Muscle layer of duodenum (tissue), 2 donors: ENCODE data around the gene CASTOR2.
"Not testable (repeated sequence)": the region's sequence is repeated elsewhere in the genome, so short reads cannot be mapped to it uniquely, and the experiment has no call there.

Source experiments
- H3K27ac ChIP-seq: one replicate; pipeline ENCODE4 v1.7.0; 2013; ENCODE audit warnings: mild to moderate bottlenecking, low read length
- H3K27me3 ChIP-seq: one replicate; pipeline ENCODE4 v1.7.0; 2013; ENCODE audit warnings: low read depth, mild to moderate bottlenecking, control low read depth, low read length
- H3K36me3 ChIP-seq, 2 donors: one replicate each; pipeline ENCODE4 v1.7.0; 2013; ENCODE audit warnings: low read length in 2 of 2, control low read depth in 1 of 2, mild to moderate bottlenecking in 1 of 2; ENCODE audit not compliant: insufficient read depth in 2 of 2, control insufficient read depth in 1 of 2
- H3K4me1 ChIP-seq, 2 donors: one replicate each; pipeline ENCODE4 v1.7.0; 2013; ENCODE audit warnings: low read length in 2 of 2, mild to moderate bottlenecking in 2 of 2, control low read depth in 1 of 2, moderate library complexity in 1 of 2; ENCODE audit not compliant: insufficient read depth in 2 of 2, control insufficient read depth in 1 of 2
- H3K4me3 ChIP-seq, 2 donors: one replicate each; pipeline ENCODE4 v1.7.0; 2013; ENCODE audit warnings: low read length in 2 of 2, low read depth in 1 of 2, mild to moderate bottlenecking in 1 of 2
- H3K9me3 ChIP-seq, 2 donors: one replicate each; pipeline ENCODE4 v1.7.0; 2013; ENCODE audit warnings: low read length in 2 of 2, control low read depth in 1 of 2, mild to moderate bottlenecking in 1 of 2; ENCODE audit not compliant: control insufficient read depth in 1 of 2
- donor health status: healthy.

Gene CASTOR2

GRCh38 chr7:74997811-74998210 lies 33.3 kb downstream of the CASTOR2 start:
- not testable (repeated sequence) for H3K27ac ChIP-seq, H3K4me1 ChIP-seq

GRCh38 chr7:75001356-75001755 lies 36.9 kb downstream of the CASTOR2 start:
- H3K27ac ChIP-seq, H3K9me3 ChIP-seq, H3K36me3 ChIP-seq, H3K4me1 ChIP-seq, H3K27me3 ChIP-seq, H3K4me3 ChIP-seq: not testable (repeated sequence)

More at GRCh38 chr7:74997811-74998210, 33.3 kb downstream of the CASTOR2 start:
- H3K9me3 ChIP-seq, H3K27me3 ChIP-seq, H3K36me3 ChIP-seq, H3K4me3 ChIP-seq: not testable (repeated sequence)

GRCh38 chr7:75010036-75010435 lies 45.5 kb downstream of the CASTOR2 start:
- Histone ChIP-seq H3K4me3 (no peak overlapping the region), H3K36me3 (no peaks in the 10 kb centered on the region), H3K27ac (no peak overlapping the region), H3K27me3 (no peaks in the 10 kb centered on the region), H3K4me1 (no peaks in the 10 kb centered on the region), H3K9me3 (no peaks in the 10 kb centered on the region)

GRCh38 chr7:75017832-75018231 lies 53.3 kb downstream of the CASTOR2 start:
- H3K4me3 ChIP-seq: no peak overlapping the region
- H3K27ac ChIP-seq: no peak overlapping the region
- H3K4me1 ChIP-seq: no peaks in the 10 kb centered on the region
- H3K36me3 ChIP-seq: peaks cover 0 to 42% of the 10 kb centered on the region in 2 donors
- no peaks in the 10 kb centered on the region for H3K27me3 ChIP-seq
- H3K9me3 ChIP-seq: no peaks in the 10 kb centered on the region

GRCh38 chr7:75018570-75019364 lies 54.3 kb downstream of the CASTOR2 start:
- no peaks in the 10 kb centered on the region for H3K9me3 ChIP-seq
- no peaks in the 10 kb centered on the region for H3K4me1 ChIP-seq
- H3K36me3 ChIP-seq: peaks cover 0 to 46% of the 10 kb centered on the region in 2 donors
- no peaks in the 10 kb centered on the region for H3K27me3 ChIP-seq
- no peak overlapping the region for H3K4me3 ChIP-seq
- H3K27ac ChIP-seq: no peak overlapping the region

- Histone ChIP-seq H3K27ac (no peak overlapping the region), H3K4me3 (no peak overlapping the region), H3K9me3 (no peaks in the 10 kb centered on the region), H3K27me3 (no peaks in the 10 kb centered on the region), H3K4me1 (no peaks in the 10 kb centered on the region), H3K36me3 (peaks cover 0 to 56% of the 10 kb centered on the region in 2 donors)
Measured at GRCh38 chr7:75019800-75020199, 55.3 kb downstream of the CASTOR2 start.

GRCh38 chr7:75024922-75025321 lies 60.4 kb downstream of the CASTOR2 start:
- H3K27ac ChIP-seq: no peak overlapping the region
- H3K27me3 ChIP-seq: no peaks in the 10 kb centered on the region
- H3K9me3 ChIP-seq: no peaks in the 10 kb centered on the region
- no peaks in the 10 kb centered on the region for H3K4me1 ChIP-seq
- H3K36me3 ChIP-seq: peaks cover 0 to 36% of the 10 kb centered on the region in 2 donors
- no peak overlapping the region for H3K4me3 ChIP-seq

- peaks cover 0 to 27% of the 10 kb centered on the region in 2 donors for H3K36me3 ChIP-seq
- no peaks in the 10 kb centered on the region for H3K27me3 ChIP-seq
- no peak overlapping the region for H3K27ac ChIP-seq
- H3K4me3 ChIP-seq: no peak overlapping the region
- no peaks in the 10 kb centered on the region for H3K4me1 ChIP-seq
- H3K9me3 ChIP-seq: peaks cover 0 to 4% of the 10 kb centered on the region in 2 donors
Measured at GRCh38 chr7:75028299-75028698, 63.8 kb downstream of the CASTOR2 start.

- no peaks in the 10 kb centered on the region for H3K4me1 ChIP-seq
- H3K4me3 ChIP-seq: no peak overlapping the region
- H3K27me3 ChIP-seq: no peaks in the 10 kb centered on the region
- no peak overlapping the region for H3K27ac ChIP-seq
- peaks cover 0 to 4% of the 10 kb centered on the region in 2 donors for H3K9me3 ChIP-seq
- peaks cover 0 to 7% of the 10 kb centered on the region in 2 donors for H3K36me3 ChIP-seq
Measured at GRCh38 chr7:75033064-75033463, 68.6 kb downstream of the CASTOR2 start.

- Histone ChIP-seq H3K36me3 (peaks cover 0 to 7% of the 10 kb centered on the region in 2 donors), H3K4me3 (no peak overlapping the region), H3K27ac (no peak overlapping the region), H3K9me3 (peaks cover 0 to 4% of the 10 kb centered on the region in 2 donors), H3K27me3 (no peaks in the 10 kb centered on the region), H3K4me1 (no peaks in the 10 kb centered on the region)
Measured at GRCh38 chr7:75033826-75034225, 69.3 kb downstream of the CASTOR2 start.

GRCh38 chr7:75038508-75038907 lies 74.0 kb downstream of the CASTOR2 start:
- Histone ChIP-seq H3K9me3 (no peaks in the 10 kb centered on the region), H3K4me3 (no peak overlapping the region), H3K4me1 (no peaks in the 10 kb centered on the region), H3K36me3 (peaks cover 3 to 17% of the 10 kb centered on the region in 2 donors), H3K27me3 (no peaks in the 10 kb centered on the region), H3K27ac (no peak overlapping the region)

GRCh38 chr7:75039166-75039565 lies 74.7 kb downstream of the CASTOR2 start:
- Histone ChIP-seq H3K36me3 (peaks cover 6 to 19% of the 10 kb centered on the region in 2 donors), H3K27ac (no peak overlapping the region)

More at GRCh38 chr7:75039166-75039565, 74.7 kb downstream of the CASTOR2 start:
- Histone ChIP-seq H3K4me3 (no peak overlapping the region), H3K4me1 (no peaks in the 10 kb centered on the region), H3K9me3 (no peaks in the 10 kb centered on the region), H3K27me3 (no peaks in the 10 kb centered on the region)
